Neuronal stem cell (in vitro differentiated cells): Measurements from ENCODE around the gene PKP3.
A peak's percentile ranks its signal among the peaks of the same experiment; 100 is the strongest.

ENCODE experiments used
- DNase-seq: peaks from one replicate; pipeline ENCODE4 v3.0.0-alpha.2; 2013; ENCODE audit warnings: low spot score
- H2AFZ ChIP-seq: one replicate; pipeline ENCODE4 v1.6.1; 2013; ENCODE audit warnings: mild to moderate bottlenecking, low read length, inconsistent platforms
- H2AK5ac ChIP-seq: 2 replicates; pipeline ENCODE4 v1.6.1; 2013; ENCODE audit warnings: low read depth, mild to moderate bottlenecking, inconsistent platforms, low read length, moderate library complexity, mixed read lengths
- H2BK120ac ChIP-seq: 2 replicates; pipeline ENCODE4 v1.6.1; 2013; ENCODE audit warnings: low read depth, mild to moderate bottlenecking, inconsistent platforms, low read length, moderate library complexity, mixed read lengths
- H2BK12ac ChIP-seq: one replicate; pipeline ENCODE4 v1.6.1; 2013; ENCODE audit warnings: low read length, inconsistent platforms
- H2BK15ac ChIP-seq: 2 replicates; pipeline ENCODE4 v1.6.1; 2013; ENCODE audit warnings: mild to moderate bottlenecking, low read length, inconsistent platforms, mixed read lengths
- H2BK5ac ChIP-seq: one replicate; pipeline ENCODE4 v1.6.1; 2013; ENCODE audit warnings: inconsistent platforms, mild to moderate bottlenecking, low read length, moderate library complexity
- H3K14ac ChIP-seq: one replicate; pipeline ENCODE4 v1.6.1; 2013; ENCODE audit warnings: low read length, inconsistent platforms
- H3K18ac ChIP-seq: 2 replicates; pipeline ENCODE4 v1.6.1; 2013; ENCODE audit warnings: low read length, inconsistent platforms
- H3K23ac ChIP-seq: 2 replicates; pipeline ENCODE4 v1.6.1; 2013; ENCODE audit warnings: low read depth, mild to moderate bottlenecking, mixed read lengths, low read length, inconsistent platforms; ENCODE audit not compliant: poor library complexity
- H3K27ac ChIP-seq: replicated peaks from 3 replicates; pipeline ENCODE4 v1.5.1; 2013; ENCODE audit warnings: low read length, inconsistent platforms
- H3K27me3 ChIP-seq, 3 experiments: 2 replicates each; pipeline ENCODE4 v1.6.1; 2013; ENCODE audit warnings: low read length in 3 of 3, mild to moderate bottlenecking in 2 of 3, inconsistent platforms in 1 of 3, low read depth in 1 of 3, mixed read lengths in 1 of 3, moderate library complexity in 1 of 3; ENCODE audit not compliant: control insufficient read depth in 3 of 3, insufficient read depth in 3 of 3
- H3K36me3 ChIP-seq, 2 donors: replicated peaks in 1 of 2; 2 replicates each; pipeline ENCODE4 v1.6.1; 2013; ENCODE audit warnings: low read length in 2 of 2; ENCODE audit not compliant: control insufficient read depth in 2 of 2, insufficient read depth in 2 of 2
- H3K4ac ChIP-seq: 2 replicates; pipeline ENCODE4 v1.6.1; 2013; ENCODE audit warnings: inconsistent platforms, mild to moderate bottlenecking, low read length, moderate library complexity
- H3K4me1 ChIP-seq, 2 donors: 1 replicate in 1 of 2; 2 replicates in 1 of 2; pipeline ENCODE4 v1.6.1; 2013; ENCODE audit warnings: low read length in 2 of 2, low read depth in 1 of 2; ENCODE audit not compliant: control insufficient read depth in 2 of 2, insufficient read depth in 1 of 2
- H3K4me2 ChIP-seq: one replicate; pipeline ENCODE4 v1.6.1; 2013; ENCODE audit warnings: mild to moderate bottlenecking, low read length, inconsistent platforms; ENCODE audit not compliant: insufficient read depth, poor library complexity, severe bottlenecking
- H3K4me3 ChIP-seq, 2 donors: 2 replicates each; pipeline ENCODE4 v1.5.1; 2013; ENCODE audit warnings: low read length in 2 of 2, mild to moderate bottlenecking in 2 of 2, inconsistent platforms in 1 of 2, moderate library complexity in 1 of 2
- H3K79me1 ChIP-seq: one replicate; pipeline ENCODE4 v1.6.1; 2013; ENCODE audit warnings: low read depth, mild to moderate bottlenecking, inconsistent platforms, low read length, moderate library complexity
- H3K9ac ChIP-seq: one replicate; pipeline ENCODE4 v1.6.1; 2013; ENCODE audit warnings: mild to moderate bottlenecking, low read depth, low read length, inconsistent platforms; ENCODE audit not compliant: poor library complexity
- H3K9me3 ChIP-seq, 2 donors: replicated peaks in 1 of 2; 2 replicates each; pipeline versions ENCODE3 to v1.6.1; 2013; ENCODE audit warnings: low read length in 2 of 2, mild to moderate bottlenecking in 2 of 2, inconsistent platforms in 1 of 2, low read depth in 1 of 2, mixed read lengths in 1 of 2, moderate library complexity in 1 of 2; ENCODE audit not compliant: control insufficient read depth in 2 of 2, insufficient read depth in 1 of 2
- H4K8ac ChIP-seq: one replicate; pipeline ENCODE4 v1.6.1; 2013; ENCODE audit warnings: low read depth, mild to moderate bottlenecking, inconsistent platforms, low read length, moderate library complexity
- H4K91ac ChIP-seq: one replicate; pipeline ENCODE4 v1.6.1; 2013; ENCODE audit warnings: low read length, low read depth, mild to moderate bottlenecking, inconsistent platforms; ENCODE audit not compliant: poor library complexity
- WGBS, 2 donors: extraction: QIAGEN DNeasy Blood & Tissue Kit; methylation state at CpG; one replicate each; pipeline ENCODE4 v1.1.7; 2013; ENCODE audit warnings: missing lambda C conversion rate in 2 of 2, mixed read lengths in 1 of 2; ENCODE audit not compliant: insufficient read length in 2 of 2, insufficient replicate concordance in 1 of 2; ENCODE audit errors: extremely low coverage in 2 of 2; 5-methylcytosine and 5-hydroxymethylcytosine counted together

The PKP3 gene

GRCh38 chr11:441418-442274 lies 47.6 kb downstream of the PKP3 start, which contains the start of gene ANO9:
ANO9 (minus strand) TSS chr11:442011; CDS start chr11:441926, 85 bp downstream.
- peak within 1 kb of the TSS in 1 of 2 donors; percentile 21 for H3K4me3 ChIP-seq
- peak within 1 kb of the TSS; percentile 94 for H3K18ac ChIP-seq
- no peaks in the 10 kb centered on the region for H3K36me3 ChIP-seq
- peak within 1 kb of the TSS; percentile 25 for H3K4me2 ChIP-seq
- peak within 1 kb of the TSS; percentile 80 for H2AFZ ChIP-seq
- WGBS, 2 donors: no CpG with 5 or more reads among the region's 35 CpGs
- H4K91ac ChIP-seq: peak within 1 kb of the TSS; percentile 1
- peaks cover 0 to 38% (median 0%) of the 10 kb centered on the region in 3 experiments for H3K27me3 ChIP-seq
- peak within 1 kb of the TSS; percentile 80 for H3K23ac ChIP-seq
- peaks cover 6 to 12% of the 10 kb centered on the region in 2 donors for H3K4me1 ChIP-seq
- DNase-seq: no peak
- no peak within 1 kb of the TSS for H3K27ac ChIP-seq
- H2BK12ac ChIP-seq: peak within 1 kb of the TSS; percentile 24
- peak within 1 kb of the TSS; percentile 81 for H2BK15ac ChIP-seq
- H3K9me3 ChIP-seq: peaks cover 0 to 5% of the 10 kb centered on the region in 2 donors
- no peak within 1 kb of the TSS for H2BK120ac ChIP-seq
- H3K4ac ChIP-seq: peak within 1 kb of the TSS; percentile 53
- H3K9ac ChIP-seq: no peak within 1 kb of the TSS
- H2AK5ac ChIP-seq: peak within 1 kb of the TSS; percentile 96
- H2BK5ac ChIP-seq: peak within 1 kb of the TSS; percentile 71
- peak within 1 kb of the TSS; percentile 82 for H4K8ac ChIP-seq
- peaks cover 5% of the 10 kb centered on the region for H3K79me1 ChIP-seq
- H3K14ac ChIP-seq: peak within 1 kb of the TSS; percentile 71

GRCh38 chr11:442611-443081 lies 48.6 kb downstream of the PKP3 start:
- peaks cover 3% of the 10 kb centered on the region for H3K79me1 ChIP-seq

GRCh38 chr11:443542-444199 lies 49.7 kb downstream of the PKP3 start:
- no peak overlapping the region for H2BK5ac ChIP-seq
- no peak for DNase-seq
- peaks cover 0 to 35% (median 0%) of the 10 kb centered on the region in 3 experiments for H3K27me3 ChIP-seq
- no peak overlapping the region for H3K14ac ChIP-seq
- no peaks in the 10 kb centered on the region for H3K36me3 ChIP-seq
- no peak overlapping the region for H3K4ac ChIP-seq
- H3K4me3 ChIP-seq: no peak overlapping the region
- no peak overlapping the region for H4K8ac ChIP-seq
- no peak overlapping the region for H2BK15ac ChIP-seq
- H3K4me1 ChIP-seq: peaks cover 6 to 13% of the 10 kb centered on the region in 2 donors
- H2AK5ac ChIP-seq: no peak overlapping the region
- H3K27ac ChIP-seq: no peak overlapping the region
- H3K79me1 ChIP-seq: peaks cover 3% of the 10 kb centered on the region
- H2AFZ ChIP-seq: no peak overlapping the region
- H2BK12ac ChIP-seq: no peak overlapping the region
- H3K9me3 ChIP-seq: no peaks in the 10 kb centered on the region
- no peak overlapping the region for H3K4me2 ChIP-seq
- H3K18ac ChIP-seq: no peak overlapping the region
- H4K91ac ChIP-seq: no peak overlapping the region
- peak overlapping the region; percentile 0 for H3K23ac ChIP-seq
- H2BK120ac ChIP-seq: peak overlapping the region; percentile 2
- no CpG with 5 or more reads among the region's 16 CpGs for WGBS, 2 donors
- H3K9ac ChIP-seq: no peak overlapping the region

More at GRCh38 chr11:442611-443081, 48.6 kb downstream of the PKP3 start:
- Histone ChIP-seq H3K36me3 (no peaks in the 10 kb centered on the region), H2AK5ac (peak overlapping the region; percentile 7), H3K4me2 (no peak overlapping the region), H2BK5ac (no peak overlapping the region), H3K4me3 (peak overlapping the region in 1 of 2 donors; percentile 21), H4K91ac (peak overlapping the region; percentile 1), H2BK15ac (no peak overlapping the region), H3K4me1 (peaks cover 6 to 12% of the 10 kb centered on the region in 2 donors), H4K8ac (no peak overlapping the region), H2BK12ac (no peak overlapping the region), H3K14ac (peak overlapping the region; percentile 12), H3K4ac (no peak overlapping the region), H3K23ac (no peak overlapping the region), H2BK120ac (no peak overlapping the region), H3K18ac (peak overlapping the region; percentile 70), H3K27me3 (peaks cover 0 to 35% (median 0%) of the 10 kb centered on the region in 3 experiments), H3K9me3 (no peaks in the 10 kb centered on the region), H3K9ac (no peak overlapping the region), H2AFZ (peak overlapping the region; percentile 80), H3K27ac (no peak overlapping the region)
- no peak for DNase-seq
- no CpG with 5 or more reads among the region's 16 CpGs for WGBS, 2 donors
